Measurements from ENCODE around the gene PPP1R12C.
A peak's percentile ranks its signal among the peaks of the same experiment; 100 is the strongest.

The PPP1R12C gene

GRCh38 chr19:55091126-55091910, 26.1 kb downstream of the PPP1R12C start:
- Histone ChIP-seq H3K9ac (ENCODE audit: low read depth, low read length) (no peak overlapping the region), H3K4me1 (ENCODE audit: control insufficient read depth, insufficient read depth, low read length) (peaks cover 5% of the 10 kb centered on the region), H3K27me3 (ENCODE audit: control insufficient read depth, insufficient read depth, low read length) (peaks cover 2% of the 10 kb centered on the region), H3K4me3 (ENCODE audit: low read depth, low read length) (peak overlapping the region; percentile 26), H3K36me3 (ENCODE audit: control insufficient read depth, insufficient read depth, low read length) (peaks cover 16% of the 10 kb centered on the region), H3K9me3 (ENCODE audit: control insufficient read depth, insufficient read depth, low read length) (no peaks in the 10 kb centered on the region)

- no peak overlapping the region for H3K9ac ChIP-seq (ENCODE audit: low read depth, low read length)
- H3K4me1 ChIP-seq (ENCODE audit: control insufficient read depth, insufficient read depth, low read length), result peaks cover 7% of the 10 kb centered on the region
- peaks cover 16% of the 10 kb centered on the region for H3K36me3 ChIP-seq (ENCODE audit: control insufficient read depth, insufficient read depth, low read length)
- H3K27me3 ChIP-seq (ENCODE audit: control insufficient read depth, insufficient read depth, low read length), result peaks cover 9% of the 10 kb centered on the region
- no peak overlapping the region for H3K4me3 ChIP-seq (ENCODE audit: low read depth, low read length)
- H3K9me3 ChIP-seq (ENCODE audit: control insufficient read depth, insufficient read depth, low read length), result no peaks in the 10 kb centered on the region
Measured at GRCh38 chr19:55090564-55090963, 26.9 kb downstream of the PPP1R12C start.

- Histone ChIP-seq H3K36me3 (ENCODE audit: control insufficient read depth, insufficient read depth, low read length) (peaks cover 11% of the 10 kb centered on the region), H3K27me3 (ENCODE audit: control insufficient read depth, insufficient read depth, low read length) (peaks cover 19% of the 10 kb centered on the region), H3K9ac (ENCODE audit: low read depth, low read length) (no peak overlapping the region), H3K4me1 (ENCODE audit: control insufficient read depth, insufficient read depth, low read length) (peaks cover 7% of the 10 kb centered on the region), H3K4me3 (ENCODE audit: low read depth, low read length) (no peak overlapping the region), H3K9me3 (ENCODE audit: control insufficient read depth, insufficient read depth, low read length) (no peaks in the 10 kb centered on the region)
Measured at GRCh38 chr19:55089342-55089944, 28.0 kb downstream of the PPP1R12C start.

- no peak overlapping the region for H3K9ac ChIP-seq (ENCODE audit: low read depth, low read length)
- peaks cover 7% of the 10 kb centered on the region for H3K4me1 ChIP-seq (ENCODE audit: control insufficient read depth, insufficient read depth, low read length)
- peaks cover 11% of the 10 kb centered on the region for H3K36me3 ChIP-seq (ENCODE audit: control insufficient read depth, insufficient read depth, low read length)
- H3K27me3 ChIP-seq (ENCODE audit: control insufficient read depth, insufficient read depth, low read length), result peaks cover 24% of the 10 kb centered on the region
- no peaks in the 10 kb centered on the region for H3K9me3 ChIP-seq (ENCODE audit: control insufficient read depth, insufficient read depth, low read length)
- no peak overlapping the region for H3K4me3 ChIP-seq (ENCODE audit: low read depth, low read length)
Measured at GRCh38 chr19:55088543-55089341, 28.7 kb downstream of the PPP1R12C start.

GRCh38 chr19:55088021-55088451, 29.4 kb downstream of the PPP1R12C start:
- H3K4me3 ChIP-seq (ENCODE audit: low read depth, low read length), result peak overlapping the region; percentile 67
- peaks cover 24% of the 10 kb centered on the region for H3K27me3 ChIP-seq (ENCODE audit: control insufficient read depth, insufficient read depth, low read length)
- H3K36me3 ChIP-seq (ENCODE audit: control insufficient read depth, insufficient read depth, low read length), result peaks cover 11% of the 10 kb centered on the region
- H3K9ac ChIP-seq (ENCODE audit: low read depth, low read length), result no peak overlapping the region
- H3K4me1 ChIP-seq (ENCODE audit: control insufficient read depth, insufficient read depth, low read length), result peaks cover 7% of the 10 kb centered on the region
- no peaks in the 10 kb centered on the region for H3K9me3 ChIP-seq (ENCODE audit: control insufficient read depth, insufficient read depth, low read length)

- H3K9ac ChIP-seq (ENCODE audit: low read depth, low read length), result no peak overlapping the region
- H3K36me3 ChIP-seq (ENCODE audit: control insufficient read depth, insufficient read depth, low read length), result peaks cover 11% of the 10 kb centered on the region
- H3K4me3 ChIP-seq (ENCODE audit: low read depth, low read length), result peak overlapping the region; percentile 67
- H3K27me3 ChIP-seq (ENCODE audit: control insufficient read depth, insufficient read depth, low read length), result peaks cover 24% of the 10 kb centered on the region
- H3K4me1 ChIP-seq (ENCODE audit: control insufficient read depth, insufficient read depth, low read length), result peaks cover 7% of the 10 kb centered on the region
- H3K9me3 ChIP-seq (ENCODE audit: control insufficient read depth, insufficient read depth, low read length), result no peaks in the 10 kb centered on the region
Measured at GRCh38 chr19:55087542-55087901, 29.9 kb downstream of the PPP1R12C start.

- no peaks in the 10 kb centered on the region for H3K9me3 ChIP-seq (ENCODE audit: control insufficient read depth, insufficient read depth, low read length)
- peaks cover 7% of the 10 kb centered on the region for H3K4me1 ChIP-seq (ENCODE audit: control insufficient read depth, insufficient read depth, low read length)
- H3K36me3 ChIP-seq (ENCODE audit: control insufficient read depth, insufficient read depth, low read length), result peaks cover 11% of the 10 kb centered on the region
- peaks cover 24% of the 10 kb centered on the region for H3K27me3 ChIP-seq (ENCODE audit: control insufficient read depth, insufficient read depth, low read length)
- peak overlapping the region; percentile 67 for H3K4me3 ChIP-seq (ENCODE audit: low read depth, low read length)
- H3K9ac ChIP-seq (ENCODE audit: low read depth, low read length), result no peak overlapping the region
Measured at GRCh38 chr19:55086730-55087541, 30.5 kb downstream of the PPP1R12C start.

- peak overlapping the region; percentile 67 for H3K4me3 ChIP-seq (ENCODE audit: low read depth, low read length)
- peaks cover 4% of the 10 kb centered on the region for H3K4me1 ChIP-seq (ENCODE audit: control insufficient read depth, insufficient read depth, low read length)
- no peak overlapping the region for H3K9ac ChIP-seq (ENCODE audit: low read depth, low read length)
Measured at GRCh38 chr19:55085923-55086715, 31.3 kb downstream of the PPP1R12C start.

GRCh38 chr19:55084416-55084815, 33.0 kb downstream of the PPP1R12C start:
- H3K27me3 ChIP-seq (ENCODE audit: control insufficient read depth, insufficient read depth, low read length), result peaks cover 29% of the 10 kb centered on the region
- no peak overlapping the region for H3K9ac ChIP-seq (ENCODE audit: low read depth, low read length)
- no peak overlapping the region for H3K4me3 ChIP-seq (ENCODE audit: low read depth, low read length)
- no peaks in the 10 kb centered on the region for H3K9me3 ChIP-seq (ENCODE audit: control insufficient read depth, insufficient read depth, low read length)
- H3K4me1 ChIP-seq (ENCODE audit: control insufficient read depth, insufficient read depth, low read length), result peaks cover 4% of the 10 kb centered on the region
- H3K36me3 ChIP-seq (ENCODE audit: control insufficient read depth, insufficient read depth, low read length), result no peaks in the 10 kb centered on the region

More at GRCh38 chr19:55085923-55086715, 31.3 kb downstream of the PPP1R12C start:
- Histone ChIP-seq H3K9me3 (ENCODE audit: control insufficient read depth, insufficient read depth, low read length) (no peaks in the 10 kb centered on the region), H3K27me3 (ENCODE audit: control insufficient read depth, insufficient read depth, low read length) (peaks cover 24% of the 10 kb centered on the region), H3K36me3 (ENCODE audit: control insufficient read depth, insufficient read depth, low read length) (peaks cover 6% of the 10 kb centered on the region)

GRCh38 chr19:55083004-55083850, 34.2 kb downstream of the PPP1R12C start:
- no peak overlapping the region for H3K9ac ChIP-seq (ENCODE audit: low read depth, low read length)
- peaks cover 2% of the 10 kb centered on the region for H3K36me3 ChIP-seq (ENCODE audit: control insufficient read depth, insufficient read depth, low read length)
- peaks cover 2% of the 10 kb centered on the region for H3K4me1 ChIP-seq (ENCODE audit: control insufficient read depth, insufficient read depth, low read length)
- peaks cover 36% of the 10 kb centered on the region for H3K27me3 ChIP-seq (ENCODE audit: control insufficient read depth, insufficient read depth, low read length)
- H3K4me3 ChIP-seq (ENCODE audit: low read depth, low read length), result peak overlapping the region; percentile 33
- no peaks in the 10 kb centered on the region for H3K9me3 ChIP-seq (ENCODE audit: control insufficient read depth, insufficient read depth, low read length)
